Measurements from ENCODE around the gene FRMD8. TPM values are rescaled to one million over a fixed set of nuclear protein-coding genes. Genes with fewer than 3 reads are reported as not detected.

Gene FRMD8
- total RNA-seq, 6 experiments from 2014 or later = 7.7 to 17.1 (median 14.3) TPM

DNA sequence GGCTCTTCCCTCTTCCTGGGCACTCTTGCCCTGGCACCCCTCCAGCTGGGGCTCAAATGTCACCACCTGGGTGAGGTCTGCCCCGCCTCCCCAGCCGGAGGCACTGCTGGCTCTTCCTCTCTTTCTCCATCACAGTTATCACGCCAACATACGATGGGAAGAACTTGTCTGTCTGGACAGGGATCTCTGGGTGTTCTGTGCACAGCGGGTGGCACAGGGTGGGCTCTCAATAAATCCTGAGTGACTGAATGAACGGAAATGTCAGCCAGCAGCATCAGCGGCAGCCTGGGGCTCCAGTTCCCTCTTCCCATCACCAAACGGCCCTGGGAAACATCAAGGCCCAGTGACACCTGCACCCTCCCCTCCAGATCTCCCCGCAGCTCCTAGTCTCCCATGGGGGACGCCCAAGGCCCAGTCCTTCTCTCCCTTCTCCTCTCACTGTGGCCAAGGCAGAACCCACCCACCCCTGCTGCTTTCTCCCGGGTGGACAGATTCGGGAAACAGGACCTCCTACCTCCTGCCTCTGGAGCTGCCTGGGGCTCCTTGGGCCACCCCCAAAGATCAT, 3.6 kb upstream of the FRMD8 start:
- TF ChIP-seq POLR2A (IDR thresholded peaks at IDR 0.05) (peak; percentile 44), CTCF (IDR thresholded peaks at IDR 0.05) (no peak)
- DNase-seq (peak; percentile 89 to 96 (median 94)), ATAC-seq (peak in 2 of 4 donors; percentile 65 to 66)
- no peaks in the 10 kb centered on the region for H3K36me3 ChIP-seq
- H3K9me3 ChIP-seq = no peaks in the 10 kb centered on the region
- H3K27ac ChIP-seq = peak overlapping the region; percentile 90 to 99 (median 97)
- no peaks in the 10 kb centered on the region for H3K27me3 ChIP-seq
- intact Hi-C loops (cut with DNase I) = no loop called here
- WGBS (ENCODE audit: insufficient coverage, low coverage, low lambda C conversion rate, missing lambda C conversion rate) = 15% methylated on average over 8 of the region's 12 CpGs
- peak overlapping the region in 2 of 3 donors; percentile 42 to 47 for H3K4me3 ChIP-seq
- H3K4me1 ChIP-seq = peaks cover 0 to 40% (median 15%) of the 10 kb centered on the region in 4 donors

GRCh38 chr11:65383778-65384177, 2.7 kb upstream of the FRMD8 start:
- intact Hi-C loops (cut with DNase I) = no loop called here
- TF ChIP-seq POLR2A (IDR thresholded peaks at IDR 0.05) (no peak), CTCF (IDR thresholded peaks at IDR 0.05) (no peak)
- no peaks in the 10 kb centered on the region for H3K36me3 ChIP-seq
- no peaks in the 10 kb centered on the region for H3K27me3 ChIP-seq
- H3K4me1 ChIP-seq = peaks cover 0 to 49% (median 15%) of the 10 kb centered on the region in 4 donors
- no peak overlapping the region for H3K4me3 ChIP-seq
- 82% methylated on average over 6 of the region's 6 CpGs for WGBS (ENCODE audit: insufficient coverage, low coverage, low lambda C conversion rate, missing lambda C conversion rate)
- peak overlapping the region; percentile 36 to 99 (median 97) for H3K27ac ChIP-seq
- H3K9me3 ChIP-seq = no peaks in the 10 kb centered on the region
- no peak for ATAC-seq
- no peak for DNase-seq

- Histone ChIP-seq H3K4me3 (no peak overlapping the region), H3K27me3 (no peaks in the 10 kb centered on the region), H3K27ac (peak overlapping the region; percentile 47 to 99 (median 97)), H3K36me3 (no peaks in the 10 kb centered on the region), H3K4me1 (peaks cover 0 to 50% (median 15%) of the 10 kb centered on the region in 4 donors), H3K9me3 (no peaks in the 10 kb centered on the region)
- intact Hi-C loops (cut with DNase I) = no loop called here
- WGBS (ENCODE audit: insufficient coverage, low coverage, low lambda C conversion rate, missing lambda C conversion rate) = 59% methylated on average over 6 of the region's 8 CpGs
- no peak for TF ChIP-seq POLR2A (IDR thresholded peaks at IDR 0.05)
- no peak for TF ChIP-seq CTCF (IDR thresholded peaks at IDR 0.05)
- no peak for ATAC-seq
- DNase-seq = no peak
Measured at GRCh38 chr11:65384301-65384889, 2.0 kb upstream of the FRMD8 start.

- H3K4me3 ChIP-seq = no peak overlapping the region
- H3K27ac ChIP-seq = peak overlapping the region in 1 of 3 donors; percentile 13
Measured at GRCh38 chr11:65388731-65389130, 2.3 kb downstream of the FRMD8 start.

More at GRCh38 chr11:65388731-65389130, 2.3 kb downstream of the FRMD8 start:
- no peak for ATAC-seq
- Histone ChIP-seq H3K9me3 (no peaks in the 10 kb centered on the region), H3K36me3 (no peaks in the 10 kb centered on the region), H3K27me3 (no peaks in the 10 kb centered on the region), H3K4me1 (peaks cover 0 to 20% (median 4%) of the 10 kb centered on the region in 4 donors)
- no peak for DNase-seq
- intact Hi-C loops (cut with DNase I) = no loop called here
- WGBS (ENCODE audit: insufficient coverage, low coverage, low lambda C conversion rate, missing lambda C conversion rate) = 95% methylated on average over 2 of the region's 4 CpGs
- no peak for TF ChIP-seq CTCF (IDR thresholded peaks at IDR 0.05)
- TF ChIP-seq POLR2A (IDR thresholded peaks at IDR 0.05) = no peak
